ENCODE measurements around the gene ZNF860. TPM values are rescaled to one million over a fixed set of nuclear protein-coding genes. Genes with fewer than 3 reads are reported as not detected.

ZNF860 gene
- total RNA-seq, 2 experiments from 2014 or later, result not detected

DNA sequence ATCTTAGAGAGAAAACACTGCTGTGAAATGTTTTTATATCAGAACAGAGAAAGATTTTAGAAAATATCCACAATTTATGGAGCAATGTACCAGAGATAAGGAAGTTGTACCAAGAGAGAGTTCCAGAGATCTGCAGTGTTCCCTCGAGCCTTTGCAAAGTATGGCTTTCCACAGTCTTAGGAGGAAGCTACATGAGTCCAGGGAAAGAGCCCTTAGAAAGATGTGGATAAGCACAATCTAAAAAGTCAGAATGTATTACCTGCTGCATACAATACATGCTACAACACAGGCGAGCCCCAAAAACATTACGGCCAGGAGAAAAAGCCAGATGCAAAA is 56.4 kb downstream of the ZNF860 start:
- no peak overlapping the region for H3K4me3 Mint-ChIP-seq
- H3K9me3 Mint-ChIP-seq (ENCODE audit: insufficient read depth), result peaks cover 10% of the 10 kb centered on the region
- no peak overlapping the region for H3K27ac Mint-ChIP-seq
- POLR2A ChIA-PET, result no interaction called here
- CTCF ChIA-PET, result interaction anchor here (1.7 kb wide), 1 partner anchor 18 kb away, joined by 6 read pairs; no protein-coding TSS in a partner anchor
- peaks cover 14% of the 10 kb centered on the region for H3K27me3 Mint-ChIP-seq (ENCODE audit: low read depth)
- ATAC-seq (no peak), DNase-seq (no peak)
- H3K36me3 Mint-ChIP-seq (ENCODE audit: low read depth), result peaks cover 5% of the 10 kb centered on the region
- no peaks in the 10 kb centered on the region for H3K4me1 Mint-ChIP-seq (ENCODE audit: low read depth)

DNA sequence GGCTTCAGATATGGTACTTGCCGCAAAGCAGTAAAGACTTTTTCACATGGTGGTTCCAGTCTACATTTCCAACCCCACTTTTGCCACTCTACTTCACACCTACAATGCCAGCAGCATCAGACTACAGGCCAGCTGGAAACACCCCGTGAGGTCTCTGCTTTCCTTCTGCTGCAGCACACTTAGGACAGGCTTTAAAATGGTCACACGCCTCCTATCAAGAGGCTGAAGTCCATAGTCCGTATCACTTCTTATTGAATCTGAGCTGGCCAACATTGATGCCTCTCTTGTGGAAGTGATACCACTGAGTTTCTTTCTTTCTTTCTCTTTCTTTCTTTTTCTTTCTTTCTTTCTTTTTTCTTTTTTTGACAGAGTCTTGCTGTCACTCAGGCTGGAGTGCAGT is 59.8 kb downstream of the ZNF860 start:
- ChIA-PET POLR2A (no interaction called here), CTCF (no interaction called here)
- peaks cover 7% of the 10 kb centered on the region for H3K36me3 Mint-ChIP-seq (ENCODE audit: low read depth)
- H3K27me3 Mint-ChIP-seq (ENCODE audit: low read depth), result peaks cover 4% of the 10 kb centered on the region
- no peak for DNase-seq
- ATAC-seq, result no peak
- no peaks in the 10 kb centered on the region for H3K4me1 Mint-ChIP-seq (ENCODE audit: low read depth)
- no peak overlapping the region for H3K4me3 Mint-ChIP-seq
- H3K27ac Mint-ChIP-seq, result no peak overlapping the region
- H3K9me3 Mint-ChIP-seq (ENCODE audit: insufficient read depth), result peaks cover 18% of the 10 kb centered on the region

Other genes with a start within 250 kb of the ZNF860 start
- gene OSBPL10, start 488 bp upstream of the ZNF860 start, total RNA-seq, result under 1 TPM; 0.05 to 0.53 TPM
- gene GPD1L, start 124.9 kb downstream of the ZNF860 start, total RNA-seq, result 10 to 100 TPM; 33.8 to 37.0 TPM

Measured in activated CD8-positive, alpha-beta T cell treated with anti-CD3 and anti-CD28 coated beads, Interleukin-2, amount 10 ng/mL, durations not matched to agents 7 days and 5 days (primary cell).